ENCODE measurements around the gene NFAT5. TPM values are rescaled to one million over a fixed set of nuclear protein-coding genes. Genes with fewer than 3 reads are reported as not detected.

Gene NFAT5, protein sequence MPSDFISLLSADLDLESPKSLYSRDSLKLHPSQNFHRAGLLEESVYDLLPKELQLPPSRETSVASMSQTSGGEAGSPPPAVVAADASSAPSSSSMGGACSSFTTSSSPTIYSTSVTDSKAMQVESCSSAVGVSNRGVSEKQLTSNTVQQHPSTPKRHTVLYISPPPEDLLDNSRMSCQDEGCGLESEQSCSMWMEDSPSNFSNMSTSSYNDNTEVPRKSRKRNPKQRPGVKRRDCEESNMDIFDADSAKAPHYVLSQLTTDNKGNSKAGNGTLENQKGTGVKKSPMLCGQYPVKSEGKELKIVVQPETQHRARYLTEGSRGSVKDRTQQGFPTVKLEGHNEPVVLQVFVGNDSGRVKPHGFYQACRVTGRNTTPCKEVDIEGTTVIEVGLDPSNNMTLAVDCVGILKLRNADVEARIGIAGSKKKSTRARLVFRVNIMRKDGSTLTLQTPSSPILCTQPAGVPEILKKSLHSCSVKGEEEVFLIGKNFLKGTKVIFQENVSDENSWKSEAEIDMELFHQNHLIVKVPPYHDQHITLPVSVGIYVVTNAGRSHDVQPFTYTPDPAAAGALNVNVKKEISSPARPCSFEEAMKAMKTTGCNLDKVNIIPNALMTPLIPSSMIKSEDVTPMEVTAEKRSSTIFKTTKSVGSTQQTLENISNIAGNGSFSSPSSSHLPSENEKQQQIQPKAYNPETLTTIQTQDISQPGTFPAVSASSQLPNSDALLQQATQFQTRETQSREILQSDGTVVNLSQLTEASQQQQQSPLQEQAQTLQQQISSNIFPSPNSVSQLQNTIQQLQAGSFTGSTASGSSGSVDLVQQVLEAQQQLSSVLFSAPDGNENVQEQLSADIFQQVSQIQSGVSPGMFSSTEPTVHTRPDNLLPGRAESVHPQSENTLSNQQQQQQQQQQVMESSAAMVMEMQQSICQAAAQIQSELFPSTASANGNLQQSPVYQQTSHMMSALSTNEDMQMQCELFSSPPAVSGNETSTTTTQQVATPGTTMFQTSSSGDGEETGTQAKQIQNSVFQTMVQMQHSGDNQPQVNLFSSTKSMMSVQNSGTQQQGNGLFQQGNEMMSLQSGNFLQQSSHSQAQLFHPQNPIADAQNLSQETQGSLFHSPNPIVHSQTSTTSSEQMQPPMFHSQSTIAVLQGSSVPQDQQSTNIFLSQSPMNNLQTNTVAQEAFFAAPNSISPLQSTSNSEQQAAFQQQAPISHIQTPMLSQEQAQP (N-terminal part only)
- total RNA-seq = 10 to 100 TPM; 49.8 to 64.3 (median 58.6) TPM

DNA sequence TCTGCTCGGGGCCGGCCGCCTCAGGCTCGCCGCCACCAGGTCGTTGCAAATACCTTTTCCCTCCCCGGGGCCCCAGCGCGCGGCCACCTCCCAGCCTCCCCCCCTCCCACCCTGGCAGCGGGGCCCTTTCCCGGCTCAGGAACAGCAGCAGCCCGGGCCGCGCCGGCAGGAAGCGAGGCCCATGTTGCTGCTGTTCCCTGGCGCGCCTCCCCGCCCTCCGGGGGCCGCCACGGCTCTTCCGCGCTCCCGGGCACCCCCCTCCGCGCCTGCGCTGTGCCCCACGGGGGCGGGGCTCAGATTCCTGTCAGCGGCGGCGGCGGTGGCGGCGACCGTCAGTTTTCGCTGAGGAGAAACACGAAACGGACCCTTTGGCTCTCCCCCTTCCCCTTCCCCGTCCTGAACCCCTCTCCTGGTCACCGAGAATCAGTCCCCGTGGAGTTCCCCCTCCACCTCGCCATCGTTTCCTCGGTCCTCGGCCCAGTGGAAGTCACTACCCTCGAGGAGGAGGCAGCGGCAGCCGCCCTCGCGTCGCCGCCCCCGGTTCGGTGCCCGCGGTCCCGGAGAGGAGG lies at the start of gene NFAT5:
NFAT5 (plus strand) TSS at position 296 of the 569 bp plus-strand sequence. CDS start 336 bp downstream, outside the sequence.
- TF ChIP-seq, protein P1, sequence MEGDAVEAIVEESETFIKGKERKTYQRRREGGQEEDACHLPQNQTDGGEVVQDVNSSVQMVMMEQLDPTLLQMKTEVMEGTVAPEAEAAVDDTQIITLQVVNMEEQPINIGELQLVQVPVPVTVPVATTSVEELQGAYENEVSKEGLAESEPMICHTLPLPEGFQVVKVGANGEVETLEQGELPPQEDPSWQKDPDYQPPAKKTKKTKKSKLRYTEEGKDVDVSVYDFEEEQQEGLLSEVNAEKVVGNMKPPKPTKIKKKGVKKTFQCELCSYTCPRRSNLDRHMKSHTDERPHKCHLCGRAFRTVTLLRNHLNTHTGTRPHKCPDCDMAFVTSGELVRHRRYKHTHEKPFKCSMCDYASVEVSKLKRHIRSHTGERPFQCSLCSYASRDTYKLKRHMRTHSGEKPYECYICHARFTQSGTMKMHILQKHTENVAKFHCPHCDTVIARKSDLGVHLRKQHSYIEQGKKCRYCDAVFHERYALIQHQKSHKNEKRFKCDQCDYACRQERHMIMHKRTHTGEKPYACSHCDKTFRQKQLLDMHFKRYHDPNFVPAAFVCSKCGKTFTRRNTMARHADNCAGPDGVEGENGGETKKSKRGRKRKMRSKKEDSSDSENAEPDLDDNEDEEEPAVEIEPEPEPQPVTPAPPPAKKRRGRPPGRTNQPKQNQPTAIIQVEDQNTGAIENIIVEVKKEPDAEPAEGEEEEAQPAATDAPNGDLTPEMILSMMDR (IDR thresholded peaks at IDR 0.05; ENCODE audit: low read depth) = no peak

DNA sequence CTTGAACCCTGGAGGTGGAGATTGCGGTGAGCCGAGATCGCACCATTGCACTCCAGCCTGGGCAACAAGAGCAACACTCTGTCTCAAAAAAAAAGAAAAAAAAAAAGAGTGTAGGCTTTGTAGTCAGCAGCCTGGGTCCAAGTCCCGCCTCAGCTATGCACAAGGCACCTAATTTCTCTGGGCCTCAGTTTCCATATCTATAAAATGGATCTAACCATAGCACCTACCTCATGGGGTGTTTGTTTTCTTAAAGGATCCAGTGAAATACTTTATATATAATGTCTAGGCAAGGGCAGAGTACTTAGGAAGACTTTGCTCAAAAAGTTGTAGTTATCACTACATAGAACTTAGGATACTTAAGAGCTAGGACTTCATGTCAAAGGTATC lies 45.4 kb upstream of the NFAT5 start:
- TF ChIP-seq, protein P1 (IDR thresholded peaks at IDR 0.05; ENCODE audit: low read depth) = no peak

DNA sequence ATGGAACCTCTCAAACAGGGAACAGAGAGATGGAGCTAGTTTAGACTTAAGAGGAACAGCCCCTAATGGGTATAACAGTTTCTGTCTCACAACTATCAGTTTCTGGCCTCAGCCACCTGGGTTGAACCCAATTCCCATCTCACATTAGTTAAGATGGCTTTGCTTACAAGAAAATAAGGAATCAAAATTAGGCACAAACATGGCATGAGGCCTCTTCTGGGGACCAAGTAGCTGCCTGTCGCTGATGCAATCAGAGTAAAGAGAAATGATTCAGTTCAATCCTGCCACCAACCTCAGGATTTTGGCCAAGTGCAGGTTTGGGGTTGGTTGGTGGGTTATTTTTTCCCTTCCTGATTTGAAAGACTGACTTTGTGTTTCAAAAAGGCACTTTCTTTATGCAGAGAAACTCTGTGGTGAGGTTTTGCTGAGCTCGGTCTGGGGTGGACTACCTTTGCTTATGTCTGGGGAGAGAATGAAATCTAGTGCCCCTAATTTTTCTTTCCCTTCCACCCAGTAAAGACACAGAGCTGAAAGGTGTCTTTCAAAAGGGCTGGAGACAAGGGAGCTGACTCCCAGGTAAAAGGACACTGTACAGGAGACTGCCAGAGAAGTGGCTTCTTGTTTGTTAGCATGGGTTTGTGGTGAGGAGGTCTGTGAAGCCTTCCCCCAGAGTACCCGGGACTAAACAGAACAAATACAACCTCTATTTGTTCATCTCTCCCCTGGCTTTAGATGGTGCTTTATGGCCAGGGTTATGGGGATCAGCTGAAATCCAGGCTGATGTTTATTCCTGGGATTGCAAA lies 44.8 kb upstream of the NFAT5 start:
- TF ChIP-seq, protein P1 (IDR thresholded peaks at IDR 0.05; ENCODE audit: low read depth) = no peak

DNA sequence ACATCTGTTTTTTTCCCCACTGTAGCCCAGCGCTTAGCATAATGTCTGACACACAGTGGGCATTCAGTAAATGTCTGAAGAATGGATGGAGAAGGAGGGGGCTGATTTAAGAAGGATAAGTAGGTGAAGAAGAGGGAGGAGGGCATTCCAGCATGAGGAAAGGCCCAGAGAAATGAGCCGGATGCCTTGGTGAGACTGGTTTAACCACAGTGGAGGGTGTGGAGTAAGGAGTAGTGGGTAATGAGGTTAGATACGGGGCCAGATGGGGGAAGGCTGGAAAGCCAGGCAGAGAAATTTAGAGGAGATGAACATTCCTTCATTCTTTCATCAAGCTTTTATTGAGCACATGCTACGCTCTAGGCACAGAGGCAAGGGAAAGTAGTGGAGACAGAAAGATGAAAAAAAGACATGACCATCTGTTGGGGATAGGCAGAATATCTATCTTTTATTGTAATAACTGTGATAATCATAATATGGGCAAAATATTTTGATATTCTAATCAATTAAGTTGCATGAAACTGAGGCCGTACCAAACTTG lies 43.7 kb upstream of the NFAT5 start:
- TF ChIP-seq, protein P1 (IDR thresholded peaks at IDR 0.05; ENCODE audit: low read depth) = no peak

DNA sequence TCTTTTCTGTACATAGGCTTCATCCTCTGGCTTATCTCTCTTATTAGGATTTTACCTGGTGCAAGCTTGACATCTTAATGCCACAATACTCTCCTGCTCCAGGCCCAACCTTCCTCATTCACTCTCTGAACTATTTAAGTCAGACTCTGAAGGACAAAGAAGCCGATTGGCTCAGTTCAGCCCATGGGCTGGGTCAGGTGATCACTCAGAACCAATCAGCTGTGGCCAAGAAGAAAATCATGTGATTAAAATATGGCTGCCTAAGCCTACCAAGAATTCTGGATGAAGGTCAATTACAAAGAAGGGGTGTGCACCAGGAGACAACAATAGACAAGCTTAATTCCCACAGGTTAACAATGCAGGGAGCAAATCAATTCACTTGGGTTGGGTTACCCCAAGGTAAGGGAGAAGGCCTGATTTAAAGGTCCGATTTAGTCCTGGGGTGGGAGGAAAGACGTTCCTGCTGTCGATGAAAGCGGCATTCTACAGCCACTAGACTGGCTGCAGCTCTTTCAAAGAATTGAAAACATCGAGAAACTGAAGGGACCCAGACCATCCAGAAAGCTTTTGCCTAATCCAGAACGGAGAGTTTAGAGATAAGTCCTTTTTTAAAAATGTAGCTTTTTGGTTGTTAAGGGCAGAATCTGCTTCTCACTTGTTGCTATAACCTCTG lies 42.9 kb upstream of the NFAT5 start:
- TF ChIP-seq, protein P1 (IDR thresholded peaks at IDR 0.05; ENCODE audit: low read depth) = no peak
